HepG2 (cell line): ENCODE data around the gene PLPPR3.

Source experiments
- AKNA ChIP-seq: sonication (generic); formaldehyde crosslinking; IDR thresholded peaks from 2 replicates; pipeline ENCODE4 v1.4.0; 2020; ENCODE audit warnings: missing genetic modification reagents, borderline replicate concordance
- ARNT ChIP-seq: fragments of 450-650 bp; IDR thresholded peaks from 2 replicates; pipeline ENCODE4 v1.6.1; 2017
- EED ChIP-seq: sonication (generic); formaldehyde crosslinking; IDR thresholded peaks from 2 replicates; pipeline ENCODE4 v1.5.0; 2020; ENCODE audit warnings: mild to moderate bottlenecking, missing genetic modification reagents
- FOXM1 ChIP-seq: sonication (generic); formaldehyde crosslinking; IDR thresholded peaks from 2 replicates; pipeline ENCODE4 v1.5.0; 2020; ENCODE audit warnings: missing genetic modification reagents
- POLR2A ChIP-seq, 2 experiments: IDR thresholded peaks; 2 replicates each; pipeline ENCODE4 v1.6.1; 2011; ENCODE audit warnings: low read depth in 2 of 2, low read length in 2 of 2, mild to moderate bottlenecking in 1 of 2, moderate library complexity in 1 of 2; ENCODE audit not compliant: insufficient read depth in 1 of 2
- POLR2AphosphoS5 ChIP-seq: IDR thresholded peaks from 2 replicates; pipeline ENCODE4 v1.6.1; 2012; ENCODE audit warnings: low read depth, low read length
- ZNF263 ChIP-seq: sonication (generic); formaldehyde crosslinking; IDR thresholded peaks from 2 replicates; pipeline ENCODE4 v1.4.0; 2020; ENCODE audit warnings: missing genetic modification reagents
- ZNF773 ChIP-seq: sonication (generic); formaldehyde crosslinking; IDR thresholded peaks from 2 replicates; pipeline ENCODE4 v1.4.0; 2020; ENCODE audit warnings: missing genetic modification reagents, borderline replicate concordance
- TF ChIP-seq, protein P1 (sequence below): sonication (generic); formaldehyde crosslinking; IDR thresholded peaks from 2 replicates; pipeline ENCODE4 v1.4.0; 2020; ENCODE audit warnings: missing genetic modification reagents
- TF ChIP-seq, protein P2 (sequence below): sonication (generic); formaldehyde crosslinking; IDR thresholded peaks from 2 replicates; pipeline ENCODE4 v1.4.0; 2020; ENCODE audit warnings: missing genetic modification reagents

GRCh38 chr19:789701-790060 lies 32.1 kb downstream of the PLPPR3 start:
- TF ChIP-seq POLR2A (IDR thresholded peaks at IDR 0.05; ENCODE audit: insufficient read depth in 1 of 2, low read depth in 2 of 2, low read length in 2 of 2) (no peak), EED (CRISPR knock-in tag) (no peak), FOXM1 (CRISPR knock-in tag) (no peak), ARNT (no peak), AKNA (CRISPR knock-in tag) (no peak), ZNF773 (no peak), POLR2AphosphoS5 (no peak), ZNF263 (CRISPR knock-in tag) (no peak)
- TF ChIP-seq, protein P1, sequence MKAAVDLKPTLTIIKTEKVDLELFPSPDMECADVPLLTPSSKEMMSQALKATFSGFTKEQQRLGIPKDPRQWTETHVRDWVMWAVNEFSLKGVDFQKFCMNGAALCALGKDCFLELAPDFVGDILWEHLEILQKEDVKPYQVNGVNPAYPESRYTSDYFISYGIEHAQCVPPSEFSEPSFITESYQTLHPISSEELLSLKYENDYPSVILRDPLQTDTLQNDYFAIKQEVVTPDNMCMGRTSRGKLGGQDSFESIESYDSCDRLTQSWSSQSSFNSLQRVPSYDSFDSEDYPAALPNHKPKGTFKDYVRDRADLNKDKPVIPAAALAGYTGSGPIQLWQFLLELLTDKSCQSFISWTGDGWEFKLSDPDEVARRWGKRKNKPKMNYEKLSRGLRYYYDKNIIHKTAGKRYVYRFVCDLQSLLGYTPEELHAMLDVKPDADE: no peak
- TF ChIP-seq, protein P2, sequence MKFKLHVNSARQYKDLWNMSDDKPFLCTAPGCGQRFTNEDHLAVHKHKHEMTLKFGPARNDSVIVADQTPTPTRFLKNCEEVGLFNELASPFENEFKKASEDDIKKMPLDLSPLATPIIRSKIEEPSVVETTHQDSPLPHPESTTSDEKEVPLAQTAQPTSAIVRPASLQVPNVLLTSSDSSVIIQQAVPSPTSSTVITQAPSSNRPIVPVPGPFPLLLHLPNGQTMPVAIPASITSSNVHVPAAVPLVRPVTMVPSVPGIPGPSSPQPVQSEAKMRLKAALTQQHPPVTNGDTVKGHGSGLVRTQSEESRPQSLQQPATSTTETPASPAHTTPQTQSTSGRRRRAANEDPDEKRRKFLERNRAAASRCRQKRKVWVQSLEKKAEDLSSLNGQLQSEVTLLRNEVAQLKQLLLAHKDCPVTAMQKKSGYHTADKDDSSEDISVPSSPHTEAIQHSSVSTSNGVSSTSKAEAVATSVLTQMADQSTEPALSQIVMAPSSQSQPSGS (CRISPR knock-in tag): no peak
